ENCODE results near the gene RBX1. TPM values are rescaled to one million over a fixed set of nuclear protein-coding genes. Genes with fewer than 3 reads are reported as not detected.

RBX1 gene
- total RNA-seq, 3 donors from 2014 or later (not counting 1 experiment from before 2014, with no cell fraction given), result 27.1 to 34.3 (median 28.5) TPM

DNA sequence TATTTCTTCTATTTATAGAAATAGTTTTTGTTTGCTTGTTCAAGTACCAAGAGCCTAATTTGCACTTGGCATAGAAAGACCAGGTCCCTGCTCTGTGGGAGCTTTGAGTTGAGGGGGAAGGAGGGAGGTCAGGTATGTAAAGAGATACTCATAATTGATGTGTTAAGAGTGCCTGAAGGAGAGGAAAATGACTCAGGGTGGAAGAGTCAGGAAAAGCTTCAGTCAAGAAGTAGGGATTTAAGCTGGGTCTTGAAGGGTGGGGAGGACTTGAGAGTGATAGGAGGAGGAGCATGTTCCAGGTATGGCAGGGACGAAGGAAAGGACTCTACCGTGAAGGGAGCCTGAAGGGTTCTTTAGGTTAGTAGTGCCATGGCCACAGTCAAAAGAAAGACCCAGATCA is 9.0 kb downstream of the RBX1 start:
- Mint-ChIP-seq H3K27me3 (ENCODE audit: low read depth in 2 of 2) (no peaks in the 10 kb centered on the region), H3K9me3 (no peaks in the 10 kb centered on the region), H3K4me1 (peaks cover 8 to 20% of the 10 kb centered on the region in 2 donors), H3K4me3 (no peak overlapping the region), H3K27ac (peak overlapping the region; percentile 26 to 64), H3K36me3 (no peaks in the 10 kb centered on the region)
- 86% methylated on average over 2 of the region's 2 CpGs for WGBS (ENCODE audit: insufficient coverage)
- TF ChIP-seq, protein P1, sequence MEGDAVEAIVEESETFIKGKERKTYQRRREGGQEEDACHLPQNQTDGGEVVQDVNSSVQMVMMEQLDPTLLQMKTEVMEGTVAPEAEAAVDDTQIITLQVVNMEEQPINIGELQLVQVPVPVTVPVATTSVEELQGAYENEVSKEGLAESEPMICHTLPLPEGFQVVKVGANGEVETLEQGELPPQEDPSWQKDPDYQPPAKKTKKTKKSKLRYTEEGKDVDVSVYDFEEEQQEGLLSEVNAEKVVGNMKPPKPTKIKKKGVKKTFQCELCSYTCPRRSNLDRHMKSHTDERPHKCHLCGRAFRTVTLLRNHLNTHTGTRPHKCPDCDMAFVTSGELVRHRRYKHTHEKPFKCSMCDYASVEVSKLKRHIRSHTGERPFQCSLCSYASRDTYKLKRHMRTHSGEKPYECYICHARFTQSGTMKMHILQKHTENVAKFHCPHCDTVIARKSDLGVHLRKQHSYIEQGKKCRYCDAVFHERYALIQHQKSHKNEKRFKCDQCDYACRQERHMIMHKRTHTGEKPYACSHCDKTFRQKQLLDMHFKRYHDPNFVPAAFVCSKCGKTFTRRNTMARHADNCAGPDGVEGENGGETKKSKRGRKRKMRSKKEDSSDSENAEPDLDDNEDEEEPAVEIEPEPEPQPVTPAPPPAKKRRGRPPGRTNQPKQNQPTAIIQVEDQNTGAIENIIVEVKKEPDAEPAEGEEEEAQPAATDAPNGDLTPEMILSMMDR (IDR thresholded peaks at IDR 0.05), result no peak
- Histone ChIP-seq H3K4me1 (ENCODE audit: control insufficient read depth, insufficient read depth, low read length) (no peaks in the 10 kb centered on the region), H3K9me3 (ENCODE audit: control insufficient read depth, insufficient read depth, low read length) (no peaks in the 10 kb centered on the region), H3K27ac (ENCODE audit: low read length) (no peak overlapping the region), H3K27me3 (ENCODE audit: control insufficient read depth, insufficient read depth, low read length) (no peaks in the 10 kb centered on the region), H3K36me3 (ENCODE audit: control insufficient read depth, insufficient read depth, low read length) (peaks cover 36% of the 10 kb centered on the region), H3K4me3 (ENCODE audit: low read length) (no peak overlapping the region)
- ATAC-seq (no peak), DNase-seq (no peak)
- intact Hi-C loops (cut with micrococcal nuclease), result no loop called here

DNA sequence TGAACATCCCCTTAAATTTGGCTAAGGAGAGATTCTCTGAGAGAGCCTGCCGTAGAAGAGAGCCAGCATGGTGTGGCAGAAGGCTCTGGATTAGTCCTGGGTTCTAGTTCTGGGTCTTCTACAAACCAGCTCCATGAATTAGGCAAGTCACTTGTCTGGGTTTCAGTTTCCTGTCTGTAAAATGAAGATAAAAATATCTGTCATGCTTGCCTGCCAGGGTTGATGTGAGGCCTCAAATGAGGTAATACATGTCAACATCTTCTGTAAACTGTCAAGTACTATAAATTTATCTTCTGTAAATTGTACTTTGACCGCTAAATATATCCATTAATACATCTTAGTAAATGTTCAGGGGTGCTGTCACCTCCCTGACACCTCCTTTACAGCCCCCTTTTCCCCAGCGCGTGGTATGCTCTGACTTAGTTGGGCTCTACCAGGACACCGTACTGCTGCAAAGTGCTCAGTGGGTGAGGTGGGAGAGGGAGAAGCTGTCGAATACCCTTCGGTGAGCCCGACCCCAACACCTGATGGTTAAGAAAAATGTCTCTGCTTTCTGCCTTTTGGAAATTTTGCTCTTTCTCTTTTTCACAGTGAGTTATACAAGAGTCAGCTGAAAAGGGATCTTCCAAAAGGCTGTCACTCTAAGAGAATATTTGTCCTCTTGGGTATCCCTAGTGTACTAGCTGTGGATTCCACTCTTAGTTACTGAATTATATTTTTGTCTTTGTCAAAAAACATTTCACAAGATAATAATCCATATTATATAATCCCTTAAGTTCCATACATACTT is 15.0 kb downstream of the RBX1 start:
- peaks cover 4 to 11% of the 10 kb centered on the region in 2 donors for H3K4me1 Mint-ChIP-seq
- WGBS (ENCODE audit: insufficient coverage), result 86% methylated on average over 7 of the region's 8 CpGs
- peaks cover 14% of the 10 kb centered on the region for H3K36me3 Mint-ChIP-seq
- no peaks in the 10 kb centered on the region for H3K9me3 Mint-ChIP-seq
- Histone ChIP-seq H3K4me3 (ENCODE audit: low read length) (no peak overlapping the region), H3K36me3 (ENCODE audit: control insufficient read depth, insufficient read depth, low read length) (peaks cover 65% of the 10 kb centered on the region), H3K27me3 (ENCODE audit: control insufficient read depth, insufficient read depth, low read length) (no peaks in the 10 kb centered on the region), H3K4me1 (ENCODE audit: control insufficient read depth, insufficient read depth, low read length) (no peaks in the 10 kb centered on the region), H3K9me3 (ENCODE audit: control insufficient read depth, insufficient read depth, low read length) (no peaks in the 10 kb centered on the region), H3K27ac (ENCODE audit: low read length) (no peak overlapping the region)
- H3K4me3 Mint-ChIP-seq, result no peak overlapping the region
- DNase-seq, result no peak
- no peaks in the 10 kb centered on the region for H3K27me3 Mint-ChIP-seq (ENCODE audit: low read depth in 2 of 2)
- TF ChIP-seq, protein P1 (IDR thresholded peaks at IDR 0.05), result no peak
- intact Hi-C loops (cut with micrococcal nuclease), result no loop called here
- H3K27ac Mint-ChIP-seq, result peak overlapping the region; percentile 33 to 57
- ATAC-seq, result no peak

DNA sequence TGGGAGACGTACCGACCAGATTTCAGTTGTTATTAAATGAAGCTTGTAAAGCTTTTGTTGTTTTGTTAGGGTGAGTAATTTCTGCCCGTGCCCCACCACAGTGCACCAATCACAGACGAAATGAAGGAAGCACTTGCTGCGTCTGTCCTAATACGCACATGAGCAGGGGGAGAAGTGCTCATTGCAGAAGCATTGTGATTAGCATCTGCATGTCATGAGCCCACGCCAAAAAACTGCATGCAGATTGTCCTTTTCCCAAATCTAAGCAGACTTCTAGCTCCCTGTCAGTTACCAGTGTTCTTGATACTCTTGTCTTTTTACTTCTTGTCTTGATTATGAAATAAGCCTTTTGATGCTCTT is 15.5 kb downstream of the RBX1 start:
- Mint-ChIP-seq H3K27ac (peak overlapping the region; percentile 33 to 57), H3K27me3 (ENCODE audit: low read depth in 2 of 2) (no peaks in the 10 kb centered on the region), H3K36me3 (peaks cover 14% of the 10 kb centered on the region), H3K4me1 (peaks cover 4 to 11% of the 10 kb centered on the region in 2 donors), H3K9me3 (no peaks in the 10 kb centered on the region), H3K4me3 (no peak overlapping the region)
- no peaks in the 10 kb centered on the region for H3K27me3 ChIP-seq (ENCODE audit: control insufficient read depth, insufficient read depth, low read length)
- peak in 1 of 3 donors; percentile 79 for ATAC-seq
- no peak for DNase-seq
- intact Hi-C loops (cut with micrococcal nuclease), result no loop called here
- no peaks in the 10 kb centered on the region for H3K9me3 ChIP-seq (ENCODE audit: control insufficient read depth, insufficient read depth, low read length)
- H3K4me3 ChIP-seq (ENCODE audit: low read length), result no peak overlapping the region
- TF ChIP-seq, protein P1 (IDR thresholded peaks at IDR 0.05), result no peak
- WGBS (ENCODE audit: insufficient coverage), result 92% methylated on average over 7 of the region's 7 CpGs
- H3K36me3 ChIP-seq (ENCODE audit: control insufficient read depth, insufficient read depth, low read length), result peaks cover 62% of the 10 kb centered on the region
- H3K27ac ChIP-seq (ENCODE audit: low read length), result no peak overlapping the region
- H3K4me1 ChIP-seq (ENCODE audit: control insufficient read depth, insufficient read depth, low read length), result no peaks in the 10 kb centered on the region
